HCT116 (cell line): ENCODE data around the gene KRTAP9-1. TPM values are rescaled to one million over a fixed set of nuclear protein-coding genes. Genes with fewer than 3 reads are reported as not detected.
"Not testable (repeated sequence)": the region's sequence is repeated elsewhere in the genome, so short reads cannot be mapped to it uniquely, and the experiment has no call there.

ENCODE experiments used
- ATAC-seq: fragments of 200-7000 bp; cut with Tn5 transposase; 2 replicates; pipeline ENCODE4 v1.9.1; 2020; ENCODE audit warnings: mild to moderate bottlenecking, moderate library complexity
- BruUV-seq: library from RNA; stranded (reverse); fragments of 400-500 nt; replicated peaks from 2 replicates; lab custom pipeline; 2021; lab: Mats Ljungman, UMichigan
- CTCF ChIA-PET: fragments of 300-600 bp; sonication (Branson Sonifier 250); formaldehyde crosslinking; loops from one replicate; lab custom pipeline; 2021; ENCODE audit warnings: antibody characterized with exemption; lab: Charles Lee
- POLR2A ChIA-PET: fragments of 300-600, 350-600 bp; sonication (Branson Sonifier 250); formaldehyde crosslinking; loops from one replicate; lab custom pipeline; 2021; ENCODE audit warnings: antibody characterized with exemption; lab: Charles Lee
- RAD21 ChIA-PET, 2 experiments: fragments of 300-600 bp; sonication (Branson Sonifier 250); formaldehyde crosslinking; loops; one replicate each; lab custom pipeline; 2023; ENCODE audit warnings: low total read pairs in 2 of 2; ENCODE audit not compliant: uncharacterized antibody in 2 of 2, unreplicated experiment in 2 of 2, low non-redundant PET in 1 of 2; lab: Charles Lee
- DNase-seq: peaks from one replicate; pipeline ENCODE4 v3.0.0-alpha.2; 2010; ENCODE audit warnings: low read depth, low spot score
- H2AFZ ChIP-seq: fragments of 200-600 bp; shearing (Covaris generic), sonication (generic); 2 replicates; pipeline ENCODE4 v1.6.1; 2017; ENCODE audit warnings: low read depth, mixed run types, mixed read lengths, antibody characterized with exemption, low read length; ENCODE audit not compliant: poor library complexity, severe bottlenecking
- H3K27ac ChIP-seq: 2 replicates; pipeline ENCODE4 v1.5.1; 2012; ENCODE audit warnings: low read depth, low read length
- H3K27me3 ChIP-seq: fragments of 200-600 bp; sonication (generic); 2 replicates; pipeline ENCODE4 v1.6.1; 2016; ENCODE audit warnings: mixed run types, low read length, mixed read lengths; ENCODE audit not compliant: insufficient read depth
- H3K36me3 ChIP-seq, 2 experiments: fragments of 200-500 bp in 1 of 2; fragments of 200-600 bp in 1 of 2; sonication (Bioruptor generic) in 1 of 2; sonication (generic) in 1 of 2; 2 replicates each; pipeline versions ENCODE4 v1.5.1 to v1.6.1; 2014 to 2016; ENCODE audit warnings: low read length in 2 of 2, inconsistent platforms in 1 of 2, mixed read lengths in 1 of 2, mixed run types in 1 of 2; ENCODE audit not compliant: insufficient read depth in 2 of 2, control insufficient read depth in 1 of 2
- H3K4me1 ChIP-seq, 2 experiments: fragments of 200-600 bp in 1 of 2; sonication (generic) in 1 of 2; 2 replicates each; pipeline versions ENCODE4 v1.5.1 to v1.6.1; 2012 to 2017; ENCODE audit warnings: low read length in 2 of 2, inconsistent platforms in 1 of 2, mild to moderate bottlenecking in 1 of 2, mixed read lengths in 1 of 2, mixed run types in 1 of 2, moderate library complexity in 1 of 2; ENCODE audit not compliant: insufficient read depth in 2 of 2, control insufficient read depth in 1 of 2
- H3K4me2 ChIP-seq: fragments of 200-600 bp; sonication (generic); 2 replicates; pipeline ENCODE4 v1.6.1; 2017; ENCODE audit warnings: mixed run types, low read length, mixed read lengths
- H3K4me3 ChIP-seq, 2 experiments: fragments of 200-600 bp in 1 of 2; sonication (generic) in 1 of 2; replicated peaks in 1 of 2; 2 replicates each; pipeline ENCODE4 v1.5.1; 2011 to 2016; ENCODE audit warnings: low read length in 2 of 2, control low read depth in 1 of 2, low read depth in 1 of 2, mild to moderate bottlenecking in 1 of 2, mixed read lengths in 1 of 2, mixed run types in 1 of 2
- H3K79me2 ChIP-seq: fragments of 200-600 bp; sonication (generic); 2 replicates; pipeline ENCODE4 v1.6.1; 2017; ENCODE audit warnings: mild to moderate bottlenecking, mixed run types, low read length, moderate library complexity, mixed read lengths; ENCODE audit not compliant: insufficient read depth
- H3K9ac ChIP-seq: fragments of 200-600 bp; sonication (generic); 2 replicates; pipeline ENCODE4 v1.6.1; 2016; ENCODE audit warnings: low read length, mixed read lengths
- H3K9me2 ChIP-seq: fragments of 200-600 bp; sonication (generic), shearing (Covaris generic); 2 replicates; pipeline ENCODE4 v1.6.1; 2017; ENCODE audit warnings: mixed run types, mild to moderate bottlenecking, moderate library complexity; ENCODE audit not compliant: insufficient read depth
- H3K9me3 ChIP-seq, 2 experiments: fragments of 200-500 bp in 1 of 2; fragments of 200-600 bp in 1 of 2; sonication (Bioruptor generic) in 1 of 2; sonication (generic) in 1 of 2; 2 replicates each; pipeline ENCODE4 v1.6.1; 2014 to 2017; ENCODE audit warnings: low read length in 2 of 2, mixed read lengths in 2 of 2, inconsistent platforms in 1 of 2, low read depth in 1 of 2, mild to moderate bottlenecking in 1 of 2, mixed run types in 1 of 2, moderate library complexity in 1 of 2; ENCODE audit not compliant: control insufficient read depth in 1 of 2, insufficient read depth in 1 of 2
- H4K20me1 ChIP-seq: fragments of 200-600 bp; sonication (generic), shearing (Covaris generic); 2 replicates; pipeline ENCODE4 v1.6.1; 2017; ENCODE audit warnings: mixed run types, mild to moderate bottlenecking, moderate library complexity; ENCODE audit not compliant: insufficient read depth
- EZH2phosphoT487 ChIP-seq: fragments of 200-600 bp; IDR thresholded peaks from 2 replicates; pipeline ENCODE4 v1.6.1; 2018; ENCODE audit warnings: antibody characterized with exemption, borderline replicate concordance
- FOSL1 ChIP-seq: IDR thresholded peaks from 2 replicates; pipeline ENCODE4 v1.6.1; 2012; ENCODE audit warnings: low read depth
- REST ChIP-seq: IDR thresholded peaks from 2 replicates; pipeline ENCODE4 v1.6.1; 2012; ENCODE audit warnings: low read depth
- intact Hi-C: fragments of 100-400 bp; cut with micrococcal nuclease; formaldehyde crosslinking; loops from 2 replicates; pipeline ENCODE4 v1.10.0; 2022
- total RNA-seq: library from RNA; stranded (reverse); gene quantifications from one replicate; pipeline ENCODE4 v1.2.1, GENCODE V29; 2021; ENCODE audit not compliant: unreplicated experiment

Gene KRTAP9-1
- total RNA-seq, 1 experiment from 2014 or later: not detected

DNA sequence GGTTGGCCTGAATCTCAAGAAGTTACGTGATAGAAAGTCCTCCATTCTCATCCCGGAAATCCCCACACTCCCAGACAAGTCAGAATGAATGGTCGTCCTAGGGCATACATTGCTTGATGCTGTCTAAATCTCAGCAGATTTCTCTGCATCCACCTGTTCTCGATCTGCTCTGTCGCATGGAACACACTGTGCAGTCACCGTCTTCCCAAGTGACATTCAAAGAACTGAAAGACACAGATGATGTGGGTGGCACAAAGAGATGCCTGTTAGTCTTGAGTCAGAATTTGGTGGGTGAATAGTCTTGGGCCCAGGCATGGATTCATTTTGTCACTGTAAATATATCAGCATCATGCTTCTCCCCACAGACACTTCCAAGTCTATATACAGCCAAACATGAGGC, 42.0 kb downstream of the KRTAP9-1 start:
- no peaks in the 10 kb centered on the region for H3K27me3 ChIP-seq
- RAD21 ChIA-PET: no interaction called here
- H3K4me1 ChIP-seq: no peaks in the 10 kb centered on the region
- no peak overlapping the region for H3K27ac ChIP-seq
- H3K9me3 ChIP-seq: no peaks in the 10 kb centered on the region
- H4K20me1 ChIP-seq: no peaks in the 10 kb centered on the region
- intact Hi-C loops: no loop called here
- POLR2A ChIA-PET: no interaction called here
- BruUV-seq: no TSS peak
- no peaks in the 10 kb centered on the region for H3K79me2 ChIP-seq
- no peaks in the 10 kb centered on the region for H3K9me2 ChIP-seq
- CTCF ChIA-PET: no interaction called here
- H2AFZ ChIP-seq: no peak overlapping the region
- TF ChIP-seq EZH2phosphoT487 (no peak), REST (no peak), FOSL1 (no peak)
- TF ChIP-seq, all 23 proteins: peak for 0
- Histone ChIP-seq H3K9ac (no peak overlapping the region), H3K4me2 (no peak overlapping the region), H3K4me3 (no peak overlapping the region), H3K36me3 (no peaks in the 10 kb centered on the region)
- DNase-seq: no peak
- no peak for ATAC-seq

- H3K9me2 ChIP-seq, BruUV-seq, H3K79me2 ChIP-seq, H3K27ac ChIP-seq, RAD21 ChIA-PET, H3K4me2 ChIP-seq, H2AFZ ChIP-seq, H3K4me1 ChIP-seq, intact Hi-C loops, H3K4me3 ChIP-seq, DNase-seq, H3K9ac ChIP-seq, H4K20me1 ChIP-seq, H3K9me3 ChIP-seq, CTCF ChIA-PET, ATAC-seq, H3K27me3 ChIP-seq, POLR2A ChIA-PET, H3K36me3 ChIP-seq: not testable (repeated sequence)
These were observed 42.9 kb downstream of the KRTAP9-1 start, which contains the start of gene KRTAP9-3 for GRCh38 chr17:41232399-41233105. TSS of gene KRTAP9-3 (plus strand) at chr17:41232449. CDS start at chr17:41232502, 53 bp downstream.

DNA sequence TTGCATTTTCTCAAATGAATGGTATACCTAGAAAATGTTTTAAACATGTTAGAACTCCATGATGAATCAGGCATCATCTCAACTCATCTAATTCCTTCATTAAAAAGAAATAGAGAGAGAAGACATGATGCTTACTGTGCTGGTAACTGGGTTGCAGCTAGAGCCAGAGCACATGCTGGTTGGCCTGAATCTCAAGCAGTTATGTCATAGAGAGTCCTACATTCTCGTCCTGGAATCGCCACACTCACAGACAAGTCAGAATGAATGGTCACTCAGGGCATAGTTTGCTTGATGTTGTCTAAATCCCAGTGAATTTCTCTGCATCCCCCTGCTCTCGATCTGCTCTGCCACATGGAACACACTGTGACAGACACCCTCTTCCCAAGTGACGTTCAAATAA, 47.4 kb downstream of the KRTAP9-1 start:
- H3K79me2 ChIP-seq, H2AFZ ChIP-seq, H3K36me3 ChIP-seq, H3K9me3 ChIP-seq, H3K4me3 ChIP-seq, DNase-seq, RAD21 ChIA-PET, H3K4me1 ChIP-seq, POLR2A ChIA-PET, H3K9me2 ChIP-seq, BruUV-seq, intact Hi-C loops, H3K27me3 ChIP-seq, H3K4me2 ChIP-seq, H4K20me1 ChIP-seq, ATAC-seq, H3K27ac ChIP-seq, CTCF ChIA-PET, H3K9ac ChIP-seq: not testable (repeated sequence)
